Heart right ventricle (tissue), 16 donors: ENCODE measurements around the gene ANKRD24. TPM values are rescaled to one million over a fixed set of nuclear protein-coding genes. Genes with fewer than 3 reads are reported as not detected.
"Not testable (repeated sequence)": the region's sequence is repeated elsewhere in the genome, so short reads cannot be mapped to it uniquely, and the experiment has no call there.

Experiments
- ATAC-seq, 8 donors: fragments of 200-7000 bp; cut with Tn5 transposase; one replicate each; pipeline ENCODE4 v1.9.1; 2020; ENCODE audit warnings: mild to moderate bottlenecking in 8 of 8, moderate library complexity in 8 of 8, moderate number of reproducible peaks in 1 of 8
- DNase-seq, 2 donors: peaks; one replicate each; pipeline ENCODE4 v3.0.0-alpha.2; 2020
- H3K27ac ChIP-seq, 10 donors: fragments of 200-600 bp; sonication (generic) in 2 of 10; one replicate each; pipeline versions ENCODE4 v1.5.0 to v1.8.0; 2020 to 2022; ENCODE audit warnings: mild to moderate bottlenecking in 3 of 10
- H3K27me3 ChIP-seq, 7 donors: fragments of 200-600 bp; one replicate each; pipeline ENCODE4 v1.8.0; 2021 to 2022; ENCODE audit warnings: mild to moderate bottlenecking in 2 of 7
- H3K36me3 ChIP-seq, 9 donors: fragments of 200-600 bp; sonication (generic) in 1 of 9; one replicate each; pipeline versions ENCODE4 v1.5.0 to v1.8.0; 2020 to 2022; ENCODE audit warnings: mild to moderate bottlenecking in 2 of 9
- H3K4me1 ChIP-seq, 9 donors: fragments of 200-600 bp; sonication (generic) in 1 of 9; one replicate each; pipeline versions ENCODE4 v1.5.0 to v1.8.0; 2020 to 2022; ENCODE audit warnings: mild to moderate bottlenecking in 4 of 9
- H3K4me3 ChIP-seq, 10 donors: fragments of 200-600 bp; sonication (generic) in 2 of 10; one replicate each; pipeline versions ENCODE4 v1.5.0 to v1.8.0; 2020 to 2022; ENCODE audit warnings: mild to moderate bottlenecking in 7 of 10, moderate library complexity in 2 of 10
- H3K9me3 ChIP-seq, 11 donors: fragments of 200-600 bp in 10 of 11; sonication (generic) in 2 of 11; one replicate each; pipeline versions ENCODE4 v1.5.0 to v1.8.0; 2013 to 2022; ENCODE audit warnings: mild to moderate bottlenecking in 2 of 11, control low read depth in 1 of 11, moderate library complexity in 1 of 11
- WGBS, 2 donors: extraction: QIAGEN DNeasy Blood & Tissue Kit; methylation state at CpG; one replicate each; pipeline ENCODE4 v1.1.7; 2013; ENCODE audit warnings: inconsistent platforms in 1 of 2; 5-methylcytosine and 5-hydroxymethylcytosine counted together
- intact Hi-C, 10 donors: fragments of 100-400 bp; cut with DNase I; formaldehyde crosslinking; loops; one replicate each; pipeline versions ENCODE4 v1.11.1 to v1.14.2; 2022
- polyA plus RNA-seq, 2 donors: library from polyadenylated mRNA; stranded (reverse); fragments of 200-250 nt; gene quantifications; one replicate each; pipeline ENCODE4 v1.2.3, GENCODE V29; 2013
- total RNA-seq, 10 donors: library from RNA; stranded (reverse); fragmentation: NEBNext Ultra II Directional in 3 of 10; extraction: Animal tissue kit (Norgen Biotek cat#: 25700) in 3 of 10; gene quantifications; one replicate each; pipeline versions ENCODE4 v1.2.1 to v1.2.4, GENCODE V29; 2021 to 2023
- TF ChIP-seq, protein P1 (sequence below), 9 donors: fragments of 200-600 bp; sonication (generic) in 2 of 9; IDR thresholded peaks; one replicate each; pipeline versions ENCODE4 v1.5.0 to v1.8.0; 2021 to 2022; ENCODE audit warnings: antibody characterized with exemption in 9 of 9, mild to moderate bottlenecking in 5 of 9, moderate library complexity in 1 of 9
- donor health status: Arrhythmogenic right ventricular cardiomyopathy.
- donor health status: ischemic (EF 13 %, LVEDD 7.1; RV severe dilation, severe dysfunction).
- donor health status: healthy with polysubstance abuse.
- donor health status: DM: no; HTN: yes; CAD: no.
- donor health status: DM: no; HTN: no; CAD: no.
- donor health status: ischemic (EF 25% LVEDD 6.9; RV normal size, moderate dysfunction).
- donor health status: ischemic (EF 25% LVEDD 5.7; RV mildly dilated, moderate dysfunction).
- donor health status: healthy.
- donor health status: DM: yes; HTN: yes; CAD: no.
- donor health status: Ischemic cardiomyopathy.
- donor health status: ischemic (EF 35%, LVEDD 5.7; RV mildly dilated, moderate dysfunction).
- donor health status: nonischemic (EF 11% LVEDD 7.7; RV severe dilation, severe dysfunction).
- donor health status: DM: yes; HTN: yes; CAD: no.
- donor health status: PGD.
- donor health status: ischemic (EF 29% LVEDD 5.4; RV normal size, mild dysfunction).
- donor health status: nonischemic (EF 23%, LVEDD 6.1; RV moderate dilation, normal function).

The ANKRD24 gene
- total and polyA plus RNA-seq, 12 donors = 0.12 to 1.0 (median 0.29) TPM

DNA sequence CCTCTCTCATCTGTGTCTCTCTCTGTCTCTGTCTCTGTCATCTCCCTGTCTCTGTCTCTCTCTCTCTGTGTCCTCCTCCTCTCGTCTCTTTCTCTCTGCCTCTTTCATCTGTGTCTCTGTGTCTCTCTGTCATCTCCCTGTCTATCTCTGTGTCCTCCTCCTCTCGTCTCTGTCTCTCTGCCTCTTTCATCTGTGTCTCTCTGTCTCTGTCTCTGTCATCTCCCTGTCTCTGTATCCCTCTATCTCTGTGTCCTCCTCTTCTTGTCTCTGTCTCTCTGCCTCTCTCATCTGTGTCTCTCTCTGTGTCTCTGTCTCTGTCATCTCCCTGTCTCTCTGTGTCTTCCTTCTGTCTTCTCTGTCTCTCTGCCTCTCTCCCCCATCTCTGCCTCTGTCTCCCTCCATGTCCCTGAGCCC is 46.3 kb downstream of the ANKRD24 start:
- H3K4me3 ChIP-seq = no peak overlapping the region
- WGBS, 2 donors = 69 to 75% methylated on average over 2 of the region's 2 CpGs
- TF ChIP-seq, protein P1, sequence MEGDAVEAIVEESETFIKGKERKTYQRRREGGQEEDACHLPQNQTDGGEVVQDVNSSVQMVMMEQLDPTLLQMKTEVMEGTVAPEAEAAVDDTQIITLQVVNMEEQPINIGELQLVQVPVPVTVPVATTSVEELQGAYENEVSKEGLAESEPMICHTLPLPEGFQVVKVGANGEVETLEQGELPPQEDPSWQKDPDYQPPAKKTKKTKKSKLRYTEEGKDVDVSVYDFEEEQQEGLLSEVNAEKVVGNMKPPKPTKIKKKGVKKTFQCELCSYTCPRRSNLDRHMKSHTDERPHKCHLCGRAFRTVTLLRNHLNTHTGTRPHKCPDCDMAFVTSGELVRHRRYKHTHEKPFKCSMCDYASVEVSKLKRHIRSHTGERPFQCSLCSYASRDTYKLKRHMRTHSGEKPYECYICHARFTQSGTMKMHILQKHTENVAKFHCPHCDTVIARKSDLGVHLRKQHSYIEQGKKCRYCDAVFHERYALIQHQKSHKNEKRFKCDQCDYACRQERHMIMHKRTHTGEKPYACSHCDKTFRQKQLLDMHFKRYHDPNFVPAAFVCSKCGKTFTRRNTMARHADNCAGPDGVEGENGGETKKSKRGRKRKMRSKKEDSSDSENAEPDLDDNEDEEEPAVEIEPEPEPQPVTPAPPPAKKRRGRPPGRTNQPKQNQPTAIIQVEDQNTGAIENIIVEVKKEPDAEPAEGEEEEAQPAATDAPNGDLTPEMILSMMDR (IDR thresholded peaks at IDR 0.05) = no peak
- H3K4me1 ChIP-seq = peaks cover 0 to 11% (median 0%) of the 10 kb centered on the region in 9 donors
- peaks cover 0 to 68% (median 41%) of the 10 kb centered on the region in 7 donors for H3K27me3 ChIP-seq
- DNase-seq = no peak
- no peaks in the 10 kb centered on the region for H3K9me3 ChIP-seq
- H3K36me3 ChIP-seq = no peaks in the 10 kb centered on the region
- intact Hi-C loops = no loop called here
- no peak for ATAC-seq
- H3K27ac ChIP-seq = no peak overlapping the region

DNA sequence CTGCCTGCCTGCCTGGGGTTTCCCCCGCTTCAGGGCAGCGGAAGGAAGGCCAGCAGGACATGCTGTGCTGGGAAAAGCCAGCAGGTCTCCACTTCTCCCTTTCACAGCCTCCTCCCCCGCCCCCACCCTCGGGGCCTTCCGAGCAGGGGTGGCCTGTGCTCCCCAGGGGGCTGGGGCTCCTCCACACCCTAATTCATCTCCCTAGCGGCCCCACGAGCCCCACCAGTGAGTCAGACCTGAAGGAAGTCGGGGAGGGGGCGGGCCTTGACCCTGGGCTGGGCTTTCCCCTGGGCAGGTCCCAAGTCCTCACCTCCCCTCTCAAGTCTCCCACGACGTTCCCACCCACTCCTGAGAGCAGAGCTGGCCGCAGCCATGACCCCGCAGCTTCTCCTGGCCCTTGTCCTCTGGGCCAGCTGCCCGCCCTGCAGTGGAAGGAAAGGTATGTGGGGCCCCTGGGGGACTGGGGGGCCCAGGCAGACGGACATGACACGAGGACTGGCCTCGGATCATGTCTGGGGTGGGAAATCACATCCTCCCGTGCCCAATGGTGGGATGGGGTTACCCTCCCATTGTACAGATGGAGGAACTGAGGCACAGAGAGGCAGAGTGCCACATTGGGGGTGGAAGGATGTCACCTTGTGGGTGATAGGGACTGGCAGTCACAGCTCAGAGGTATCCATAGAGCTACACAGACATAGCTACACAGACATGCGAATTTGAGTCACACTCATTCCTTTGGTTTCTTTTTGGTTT is 46.9 kb downstream of the ANKRD24 start, which contains the start of gene EBI3:
Gene EBI3 (plus strand): TSS at position 345 of the 753 bp plus-strand sequence. CDS start 28 bp downstream, at position 373.
- intact Hi-C loops = no loop called here
- no peak within 1 kb of the TSS for H3K4me3 ChIP-seq
- TF ChIP-seq, protein P1 (IDR thresholded peaks at IDR 0.05) = no peak
- H3K4me1 ChIP-seq = peaks cover 0 to 11% (median 0%) of the 10 kb centered on the region in 9 donors
- no peaks in the 10 kb centered on the region for H3K36me3 ChIP-seq
- H3K27ac ChIP-seq = peak within 1 kb of the TSS in 1 of 10 donors; percentile 31
- peaks cover 0 to 71% (median 41%) of the 10 kb centered on the region in 7 donors for H3K27me3 ChIP-seq
- H3K9me3 ChIP-seq = no peaks in the 10 kb centered on the region
- ATAC-seq = peak in 7 of 8 donors; percentile 39 to 80 (median 56)
- no peak for DNase-seq
- 13% methylated on average over 19 of the region's 19 CpGs for WGBS, 2 donors

DNA sequence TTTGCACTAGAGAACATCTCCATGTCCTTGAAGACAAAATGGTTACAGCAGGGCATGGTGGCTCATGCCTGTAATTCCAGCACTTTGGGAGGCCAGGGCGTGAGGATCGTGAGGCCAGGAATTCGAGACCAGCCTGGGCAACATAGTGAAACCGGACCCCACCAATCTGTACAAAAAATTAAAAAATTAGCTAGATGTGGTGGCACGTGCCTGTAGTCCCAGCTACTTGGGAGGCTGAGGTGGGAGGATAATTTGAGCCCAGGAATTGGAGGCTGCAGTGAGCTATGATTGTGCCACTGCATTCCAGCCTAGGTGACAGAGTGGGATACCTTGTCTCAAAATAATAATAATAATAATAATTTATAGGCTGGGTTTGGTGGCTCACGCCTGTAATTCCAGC is 47.7 kb downstream of the ANKRD24 start:
- DNase-seq, H3K36me3 ChIP-seq, ATAC-seq, H3K9me3 ChIP-seq, H3K4me3 ChIP-seq, H3K27ac ChIP-seq, intact Hi-C loops: not testable (repeated sequence)
- Histone ChIP-seq H3K27me3 (peaks cover 0 to 79% (median 41%) of the 10 kb centered on the region in 7 donors), H3K4me1 (peaks cover 0 to 11% (median 0%) of the 10 kb centered on the region in 9 donors)
- 85 to 94% methylated on average over 6 of the region's 6 CpGs for WGBS, 2 donors

DNA sequence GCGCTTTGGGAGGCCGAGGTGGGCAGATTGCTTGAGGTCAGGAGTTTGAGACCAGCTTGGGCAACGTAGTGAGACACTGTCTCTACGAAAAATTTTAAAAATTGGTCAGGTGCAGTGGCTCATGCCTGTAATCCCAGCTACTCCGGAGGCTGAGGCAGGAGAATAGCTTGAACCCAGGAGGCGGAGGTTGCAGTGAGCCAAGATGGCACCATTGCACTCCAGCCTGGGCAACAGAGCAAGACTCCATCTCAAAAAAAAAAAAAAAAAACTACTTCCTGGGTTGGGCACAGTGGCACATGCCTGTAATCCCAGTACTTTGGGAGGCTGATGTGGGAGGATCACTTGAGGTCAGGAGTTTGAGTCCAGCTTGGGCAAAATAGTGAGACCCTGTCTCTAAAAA is 49.0 kb downstream of the ANKRD24 start:
- H3K9me3 ChIP-seq, H3K27ac ChIP-seq, ATAC-seq, H3K4me3 ChIP-seq, H3K36me3 ChIP-seq, intact Hi-C loops, DNase-seq: not testable (repeated sequence)
- Histone ChIP-seq H3K4me1 (peaks cover 0 to 11% (median 0%) of the 10 kb centered on the region in 9 donors), H3K27me3 (peaks cover 0 to 79% (median 41%) of the 10 kb centered on the region in 7 donors)
- WGBS, 2 donors = 89 to 91% methylated on average over 6 of the region's 6 CpGs

DNA sequence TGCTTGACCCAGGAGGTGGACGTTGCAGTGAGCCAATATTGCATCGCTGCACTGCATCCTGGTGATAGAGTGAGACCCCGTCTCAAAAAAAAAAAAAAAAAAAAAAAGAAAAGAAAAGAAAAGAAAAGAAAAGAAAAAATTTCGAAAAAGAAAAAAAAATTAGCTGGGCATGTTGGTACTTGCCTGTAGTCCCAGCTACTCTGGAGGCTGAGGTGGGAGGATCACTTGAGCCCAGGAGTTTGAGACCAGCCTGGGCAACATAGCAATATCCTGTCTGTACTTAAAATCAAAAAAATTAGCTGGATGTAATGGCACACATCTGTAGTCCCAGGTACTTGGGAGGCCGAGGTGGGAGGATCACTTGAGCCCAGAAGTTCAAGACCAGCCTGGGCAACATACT is 49.6 kb downstream of the ANKRD24 start:
- H3K9me3 ChIP-seq, H3K27ac ChIP-seq, ATAC-seq, H3K4me3 ChIP-seq, intact Hi-C loops, DNase-seq, H3K36me3 ChIP-seq: not testable (repeated sequence)
- WGBS, 2 donors = 74 to 79% methylated on average over 5 of the region's 5 CpGs
- Histone ChIP-seq H3K27me3 (peaks cover 0 to 76% (median 39%) of the 10 kb centered on the region in 7 donors), H3K4me1 (peaks cover 0 to 11% (median 0%) of the 10 kb centered on the region in 9 donors)
